ENCODE measurements around the gene ELK4. TPM values are rescaled to one million over a fixed set of nuclear protein-coding genes. Genes with fewer than 3 reads are reported as not detected.

ELK4 gene
- total and polyA plus RNA-seq, 10 donors, result 8.5 to 109 (median 53.5) TPM

- H3K4me3 ChIP-seq, result no peak overlapping the region
- intact Hi-C loops (cut with DNase I; ENCODE audit: low total_unique reads), result no loop called here
- no peak for DNase-seq
- no peaks in the 10 kb centered on the region for H3K27me3 ChIP-seq (replicated peaks in 1 of 7)
- no peaks in the 10 kb centered on the region for H3K9me3 ChIP-seq
- TF ChIP-seq POLR2A (IDR thresholded peaks at IDR 0.05) (no peak), POLR2AphosphoS5 (IDR thresholded peaks at IDR 0.05) (no peak), CTCF (IDR thresholded peaks at IDR 0.05 in 8 of 11, conservative IDR thresholded peaks at IDR 0.05 in 3 of 11) (no peak)
- 86 to 96% (median 89%) methylated on average over 4 of the region's 4 CpGs for WGBS, 5 donors
- peaks cover 21 to 69% (median 46%) of the 10 kb centered on the region in 6 donors for H3K4me1 ChIP-seq
- H3K36me3 ChIP-seq, result peaks cover 0 to 68% (median 46%) of the 10 kb centered on the region in 6 donors
- H3K27ac ChIP-seq, result no peak overlapping the region
Observed at GRCh38 chr1:205623646-205624045, 8.2 kb downstream of the ELK4 start.

- TF ChIP-seq CTCF (IDR thresholded peaks at IDR 0.05 in 8 of 11, conservative IDR thresholded peaks at IDR 0.05 in 3 of 11), result no peak
- TF ChIP-seq POLR2A (IDR thresholded peaks at IDR 0.05), result no peak
- no peak for TF ChIP-seq POLR2AphosphoS5 (IDR thresholded peaks at IDR 0.05)
- intact Hi-C loops (cut with DNase I; ENCODE audit: low total_unique reads), result no loop called here
- Histone ChIP-seq H3K27me3 (replicated peaks in 1 of 7) (no peaks in the 10 kb centered on the region), H3K27ac (no peak overlapping the region), H3K4me1 (peaks cover 0 to 36% (median 13%) of the 10 kb centered on the region in 6 donors), H3K9me3 (no peaks in the 10 kb centered on the region), H3K36me3 (peaks cover 3 to 88% (median 76%) of the 10 kb centered on the region in 6 donors), H3K4me3 (no peak overlapping the region)
- WGBS, 5 donors, result 88 to 96% (median 93%) methylated on average over 6 of the region's 6 CpGs
- DNase-seq, result no peak
Observed at GRCh38 chr1:205620269-205620668, 11.5 kb downstream of the ELK4 start.

GRCh38 chr1:205619376-205619775 lies 12.4 kb downstream of the ELK4 start:
- Histone ChIP-seq H3K27ac (no peak overlapping the region), H3K4me1 (peaks cover 0 to 34% (median 7%) of the 10 kb centered on the region in 6 donors), H3K9me3 (no peaks in the 10 kb centered on the region), H3K36me3 (peaks cover 3 to 97% (median 83%) of the 10 kb centered on the region in 6 donors), H3K4me3 (no peak overlapping the region), H3K27me3 (replicated peaks in 1 of 7) (no peaks in the 10 kb centered on the region)
- intact Hi-C loops (cut with DNase I; ENCODE audit: low total_unique reads), result no loop called here
- WGBS, 5 donors, result 91 to 97% (median 93%) methylated on average over 3 of the region's 3 CpGs
- no peak for DNase-seq
- TF ChIP-seq POLR2A (IDR thresholded peaks at IDR 0.05), result no peak
- TF ChIP-seq CTCF (IDR thresholded peaks at IDR 0.05 in 8 of 11, conservative IDR thresholded peaks at IDR 0.05 in 3 of 11), result no peak
- TF ChIP-seq POLR2AphosphoS5 (IDR thresholded peaks at IDR 0.05), result no peak

- no peaks in the 10 kb centered on the region for H3K9me3 ChIP-seq
- intact Hi-C loops (cut with DNase I; ENCODE audit: low total_unique reads), result no loop called here
- no peak overlapping the region for H3K4me3 ChIP-seq
- DNase-seq, result no peak
- 81 to 96% (median 86%) methylated on average over 1 of the region's 1 CpG for WGBS, 5 donors
- TF ChIP-seq CTCF (IDR thresholded peaks at IDR 0.05 in 8 of 11, conservative IDR thresholded peaks at IDR 0.05 in 3 of 11) (no peak), POLR2AphosphoS5 (IDR thresholded peaks at IDR 0.05) (no peak), POLR2A (IDR thresholded peaks at IDR 0.05) (no peak)
- H3K27ac ChIP-seq, result no peak overlapping the region
- H3K36me3 ChIP-seq, result peaks cover 3 to 100% (median 78%) of the 10 kb centered on the region in 6 donors
- no peaks in the 10 kb centered on the region for H3K27me3 ChIP-seq (replicated peaks in 1 of 7)
- H3K4me1 ChIP-seq, result peaks cover 0 to 42% (median under 1%) of the 10 kb centered on the region in 6 donors
Observed at GRCh38 chr1:205616563-205617293, 15.1 kb downstream of the ELK4 start.
